Left lung (tissue), 10 donors: ENCODE results near the gene RNF224. TPM values are rescaled to one million over a fixed set of nuclear protein-coding genes. Genes with fewer than 3 reads are reported as not detected.

Experiments
- ATAC-seq: fragments of 200-7000 bp; cut with Tn5 transposase; one replicate; pipeline ENCODE4 v1.9.1; 2020; ENCODE audit warnings: moderate library complexity
- DNase-seq, 4 donors: peaks; one replicate each; pipeline ENCODE4 v3.0.0-alpha.2; 2013 to 2020
- H3K27ac ChIP-seq, 2 donors: fragments of 200-600 bp; sonication (generic) in 1 of 2; one replicate each; pipeline versions ENCODE4 v1.5.0 to v1.8.0; 2020 to 2021
- H3K27me3 ChIP-seq, 2 donors: fragments of 200-600 bp; sonication (generic) in 1 of 2; one replicate each; pipeline versions ENCODE4 v1.5.0 to v1.8.0; 2020 to 2021
- H3K36me3 ChIP-seq, 2 donors: fragments of 200-600 bp; sonication (generic) in 1 of 2; one replicate each; pipeline versions ENCODE4 v1.5.0 to v1.8.0; 2020 to 2021
- H3K4me1 ChIP-seq, 2 donors: fragments of 200-600 bp; one replicate each; pipeline ENCODE4 v1.8.0; 2021
- H3K4me3 ChIP-seq, 2 donors: fragments of 200-600 bp; sonication (generic) in 1 of 2; one replicate each; pipeline versions ENCODE4 v1.5.0 to v1.8.0; 2020 to 2021; ENCODE audit warnings: mild to moderate bottlenecking in 1 of 2
- H3K9me3 ChIP-seq, 2 donors: fragments of 200-600 bp; sonication (generic) in 1 of 2; one replicate each; pipeline versions ENCODE4 v1.5.0 to v1.8.0; 2020 to 2021
- intact Hi-C, 2 donors: fragments of 100-400 bp; cut with DNase I; formaldehyde crosslinking; loops; one replicate each; pipeline versions ENCODE4 v1.11.2 to v1.14.2; 2022
- polyA plus RNA-seq, 6 donors: library from polyadenylated mRNA; unstranded; fragments of 120-200 nt; gene quantifications; one replicate each; pipeline ENCODE4 v1.2.1, GENCODE V29; 2013; ENCODE audit not compliant: insufficient read length in 6 of 6
- total RNA-seq, 2 donors: library from RNA; stranded (reverse); fragmentation: NEBNext Ultra II Directional; extraction: Animal tissue kit (Norgen Biotek cat#: 25700); gene quantifications; one replicate each; pipeline ENCODE4 v1.2.1, GENCODE V29; 2021
- TF ChIP-seq, protein P1 (sequence below), 2 donors: fragments of 200-600 bp; sonication (generic) in 1 of 2; IDR thresholded peaks; one replicate each; pipeline versions ENCODE4 v1.5.0 to v1.8.0; 2021; ENCODE audit warnings: antibody characterized with exemption in 2 of 2
- donor health status: DM: no; HTN: yes; CAD: no.
- donor health status: DM: no; HTN: no; CAD: no.

Gene RNF224
- total and polyA plus RNA-seq, 8 donors, result 0.15 to 4.8 (median 2.6) TPM

GRCh38 chr9:137252555-137253506 lies 25.5 kb downstream of the RNF224 start:
- DNase-seq (peak in 1 of 4 donors; percentile 32), ATAC-seq (no peak)
- Histone ChIP-seq H3K27me3 (no peaks in the 10 kb centered on the region), H3K9me3 (no peaks in the 10 kb centered on the region), H3K4me3 (no peak overlapping the region), H3K4me1 (peaks cover 13 to 28% of the 10 kb centered on the region in 2 donors), H3K36me3 (peaks cover 0 to 12% of the 10 kb centered on the region in 2 donors), H3K27ac (no peak overlapping the region)
- intact Hi-C loops, result no loop called here
- TF ChIP-seq, protein P1, sequence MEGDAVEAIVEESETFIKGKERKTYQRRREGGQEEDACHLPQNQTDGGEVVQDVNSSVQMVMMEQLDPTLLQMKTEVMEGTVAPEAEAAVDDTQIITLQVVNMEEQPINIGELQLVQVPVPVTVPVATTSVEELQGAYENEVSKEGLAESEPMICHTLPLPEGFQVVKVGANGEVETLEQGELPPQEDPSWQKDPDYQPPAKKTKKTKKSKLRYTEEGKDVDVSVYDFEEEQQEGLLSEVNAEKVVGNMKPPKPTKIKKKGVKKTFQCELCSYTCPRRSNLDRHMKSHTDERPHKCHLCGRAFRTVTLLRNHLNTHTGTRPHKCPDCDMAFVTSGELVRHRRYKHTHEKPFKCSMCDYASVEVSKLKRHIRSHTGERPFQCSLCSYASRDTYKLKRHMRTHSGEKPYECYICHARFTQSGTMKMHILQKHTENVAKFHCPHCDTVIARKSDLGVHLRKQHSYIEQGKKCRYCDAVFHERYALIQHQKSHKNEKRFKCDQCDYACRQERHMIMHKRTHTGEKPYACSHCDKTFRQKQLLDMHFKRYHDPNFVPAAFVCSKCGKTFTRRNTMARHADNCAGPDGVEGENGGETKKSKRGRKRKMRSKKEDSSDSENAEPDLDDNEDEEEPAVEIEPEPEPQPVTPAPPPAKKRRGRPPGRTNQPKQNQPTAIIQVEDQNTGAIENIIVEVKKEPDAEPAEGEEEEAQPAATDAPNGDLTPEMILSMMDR (IDR thresholded peaks at IDR 0.05), result no peak

GRCh38 chr9:137253717-137254623 lies 26.7 kb downstream of the RNF224 start:
- TF ChIP-seq, protein P1 (IDR thresholded peaks at IDR 0.05), result no peak
- Histone ChIP-seq H3K4me1 (peaks cover 13 to 28% of the 10 kb centered on the region in 2 donors), H3K27me3 (no peaks in the 10 kb centered on the region), H3K36me3 (peaks cover 0 to 22% of the 10 kb centered on the region in 2 donors), H3K9me3 (no peaks in the 10 kb centered on the region), H3K4me3 (peak overlapping the region; percentile 98 to 99), H3K27ac (peak overlapping the region in 1 of 2 donors; percentile 83)
- ATAC-seq, result peak; percentile 1
- DNase-seq, result no peak
- intact Hi-C loops, result no loop called here

GRCh38 chr9:137254624-137255447 lies 27.5 kb downstream of the RNF224 start, which contains the start of gene NELFB:
Gene NELFB (plus strand): TSS chr9:137255327.
- ATAC-seq (peak; percentile 93), DNase-seq (peak; percentile 91 to 99 (median 94))
- Histone ChIP-seq H3K27me3 (no peaks in the 10 kb centered on the region), H3K9me3 (no peaks in the 10 kb centered on the region), H3K36me3 (peaks cover 0 to 27% of the 10 kb centered on the region in 2 donors), H3K4me1 (peaks cover 13 to 28% of the 10 kb centered on the region in 2 donors), H3K27ac (peak within 1 kb of the TSS; percentile 53 to 83), H3K4me3 (peak within 1 kb of the TSS; percentile 98 to 99)
- intact Hi-C loops, result no loop called here
- TF ChIP-seq, protein P1 (IDR thresholded peaks at IDR 0.05), result no peak

DNA sequence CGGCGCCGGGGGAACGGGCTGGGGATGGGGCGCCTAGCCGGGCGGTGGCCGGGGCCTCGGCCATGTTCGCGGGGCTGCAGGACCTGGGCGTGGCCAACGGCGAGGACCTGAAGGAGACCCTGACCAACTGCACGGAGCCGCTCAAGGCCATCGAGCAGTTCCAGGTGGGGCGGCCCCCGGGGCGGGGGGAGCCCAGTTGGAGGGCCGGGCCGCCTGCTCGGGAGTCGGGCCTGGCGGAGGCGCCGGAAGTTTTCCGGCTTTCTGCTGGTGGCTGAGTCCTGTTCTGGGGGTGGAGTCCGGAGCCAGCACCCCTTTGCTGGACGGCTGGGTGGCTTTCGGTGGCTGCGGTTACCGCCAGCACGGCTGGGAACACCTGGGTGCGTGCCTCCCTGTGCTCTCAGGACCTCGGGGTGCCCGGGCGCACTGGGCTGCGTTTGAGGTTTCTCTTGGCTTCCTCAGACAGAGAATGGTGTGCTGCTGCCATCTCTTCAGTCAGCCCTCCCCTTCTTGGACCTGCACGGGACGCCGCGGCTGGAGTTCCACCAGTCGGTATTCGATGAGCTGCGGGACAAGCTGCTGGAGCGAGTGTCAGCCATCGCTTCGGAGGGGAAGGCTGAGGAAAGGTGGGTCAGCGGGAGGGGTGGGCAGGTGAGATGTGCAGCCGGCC lies 28.3 kb downstream of the RNF224 start:
- ATAC-seq (peak; percentile 41), DNase-seq (no peak)
- peaks cover 13 to 28% of the 10 kb centered on the region in 2 donors for H3K4me1 ChIP-seq
- peak overlapping the region; percentile 98 to 99 for H3K4me3 ChIP-seq
- H3K36me3 ChIP-seq, result peaks cover 0 to 27% of the 10 kb centered on the region in 2 donors
- intact Hi-C loops, result no loop called here
- no peaks in the 10 kb centered on the region for H3K9me3 ChIP-seq
- peak overlapping the region; percentile 53 to 83 for H3K27ac ChIP-seq
- TF ChIP-seq, protein P1 (IDR thresholded peaks at IDR 0.05), result no peak
- H3K27me3 ChIP-seq, result no peaks in the 10 kb centered on the region
